MM.1S (cell line): ENCODE results near the gene TNK2.
"Not testable (repeated sequence)": the region's sequence is repeated elsewhere in the genome, so short reads cannot be mapped to it uniquely, and the experiment has no call there.

Source experiments
- CTCF ChIP-seq: fragments of 300-600 bp; sonication (generic); IDR thresholded peaks from 2 replicates; pipeline ENCODE4 v1.5.1; 2016; ENCODE audit warnings: antibody characterized with exemption, low read length, mixed read lengths
- EZH2 ChIP-seq: fragments of 300-600 bp; sonication (generic); optimal IDR thresholded peaks from 2 replicates; pipeline ENCODE3; 2017; ENCODE audit warnings: low read depth, mild to moderate bottlenecking, antibody characterized with exemption, low read length, mixed read lengths
- EZH2phosphoT487 ChIP-seq: fragments of 300-600 bp; sonication (generic); IDR thresholded peaks from 2 replicates; pipeline ENCODE4 v1.6.1; 2018; ENCODE audit warnings: antibody characterized with exemption, low read length

GRCh38 chr3:195950731-195951130 lies 42.4 kb upstream of the TNK2 start:
- not testable (repeated sequence) for TF ChIP-seq CTCF, EZH2, EZH2phosphoT487
